Measurements from ENCODE around the gene DBF4B.
A peak's percentile ranks its signal among the peaks of the same experiment; 100 is the strongest.
"Not testable (repeated sequence)": the region's sequence is repeated elsewhere in the genome, so short reads cannot be mapped to it uniquely, and the experiment has no call there.

The DBF4B gene

GRCh38 chr17:44749076-44749979 lies 40.9 kb downstream of the DBF4B start:
- no peak overlapping the region for H3K4me3 Mint-ChIP-seq
- no peak overlapping the region for H3K27ac Mint-ChIP-seq
- no peak for DNase-seq
- no peaks in the 10 kb centered on the region for H3K9me3 Mint-ChIP-seq
- H3K4me1 Mint-ChIP-seq (ENCODE audit: low read depth): no peaks in the 10 kb centered on the region
- peaks cover 44% of the 10 kb centered on the region for H3K36me3 Mint-ChIP-seq (ENCODE audit: low read depth)
- no peaks in the 10 kb centered on the region for H3K27me3 Mint-ChIP-seq

GRCh38 chr17:44749980-44750318 lies 41.5 kb downstream of the DBF4B start:
- no peak for DNase-seq
- H3K27ac Mint-ChIP-seq: no peak overlapping the region
- no peaks in the 10 kb centered on the region for H3K4me1 Mint-ChIP-seq (ENCODE audit: low read depth)
- H3K4me3 Mint-ChIP-seq: no peak overlapping the region
- H3K27me3 Mint-ChIP-seq: no peaks in the 10 kb centered on the region
- peaks cover 42% of the 10 kb centered on the region for H3K36me3 Mint-ChIP-seq (ENCODE audit: low read depth)
- H3K9me3 Mint-ChIP-seq: no peaks in the 10 kb centered on the region

- H3K27ac Mint-ChIP-seq: no peak overlapping the region
- no peak overlapping the region for H3K4me3 Mint-ChIP-seq
- DNase-seq: no peak
- H3K4me1 Mint-ChIP-seq (ENCODE audit: low read depth): no peaks in the 10 kb centered on the region
- peaks cover 42% of the 10 kb centered on the region for H3K36me3 Mint-ChIP-seq (ENCODE audit: low read depth)
- H3K27me3 Mint-ChIP-seq: no peaks in the 10 kb centered on the region
- no peaks in the 10 kb centered on the region for H3K9me3 Mint-ChIP-seq
These were observed 42.9 kb downstream of the DBF4B start for GRCh38 chr17:44751331-44751730.

GRCh38 chr17:44751806-44752205 lies 43.3 kb downstream of the DBF4B start:
- no peak for DNase-seq
- peaks cover 39% of the 10 kb centered on the region for H3K36me3 Mint-ChIP-seq (ENCODE audit: low read depth)
- no peak overlapping the region for H3K4me3 Mint-ChIP-seq
- no peaks in the 10 kb centered on the region for H3K4me1 Mint-ChIP-seq (ENCODE audit: low read depth)
- H3K9me3 Mint-ChIP-seq: no peaks in the 10 kb centered on the region
- peaks cover 1% of the 10 kb centered on the region for H3K27me3 Mint-ChIP-seq
- no peak overlapping the region for H3K27ac Mint-ChIP-seq

- Mint-ChIP-seq H3K27ac (no peak overlapping the region), H3K36me3 (ENCODE audit: low read depth) (peaks cover 25% of the 10 kb centered on the region), H3K9me3 (no peaks in the 10 kb centered on the region), H3K4me3 (no peak overlapping the region), H3K4me1 (ENCODE audit: low read depth) (peaks cover under 1% of the 10 kb centered on the region), H3K27me3 (peaks cover 15% of the 10 kb centered on the region)
- DNase-seq: no peak
These were observed 44.7 kb downstream of the DBF4B start for GRCh38 chr17:44752953-44753861.

- H3K27ac Mint-ChIP-seq: no peak overlapping the region
- H3K4me3 Mint-ChIP-seq: no peak overlapping the region
- peaks cover 17% of the 10 kb centered on the region for H3K27me3 Mint-ChIP-seq
- H3K4me1 Mint-ChIP-seq (ENCODE audit: low read depth): peaks cover 1% of the 10 kb centered on the region
- DNase-seq: no peak
- H3K9me3 Mint-ChIP-seq: no peaks in the 10 kb centered on the region
- H3K36me3 Mint-ChIP-seq (ENCODE audit: low read depth): peaks cover 18% of the 10 kb centered on the region
These were observed 45.8 kb downstream of the DBF4B start for GRCh38 chr17:44754276-44754675.

GRCh38 chr17:44755180-44755579 lies 46.7 kb downstream of the DBF4B start:
- not testable (repeated sequence) for H3K4me3 Mint-ChIP-seq; H3K9me3 Mint-ChIP-seq; H3K4me1 Mint-ChIP-seq (ENCODE audit: low read depth); DNase-seq; H3K27ac Mint-ChIP-seq
- H3K36me3 Mint-ChIP-seq (ENCODE audit: low read depth): peaks cover 12% of the 10 kb centered on the region
- peaks cover 19% of the 10 kb centered on the region for H3K27me3 Mint-ChIP-seq

- no peaks in the 10 kb centered on the region for H3K9me3 Mint-ChIP-seq
- peaks cover 1% of the 10 kb centered on the region for H3K4me1 Mint-ChIP-seq (ENCODE audit: low read depth)
- H3K27me3 Mint-ChIP-seq: peaks cover 33% of the 10 kb centered on the region
- H3K27ac Mint-ChIP-seq: no peak overlapping the region
- H3K4me3 Mint-ChIP-seq: no peak overlapping the region
- H3K36me3 Mint-ChIP-seq (ENCODE audit: low read depth): no peaks in the 10 kb centered on the region
- no peak for DNase-seq
These were observed 48.8 kb downstream of the DBF4B start for GRCh38 chr17:44757045-44757917.

- Mint-ChIP-seq H3K27me3 (peaks cover 37% of the 10 kb centered on the region), H3K36me3 (ENCODE audit: low read depth) (no peaks in the 10 kb centered on the region), H3K27ac (no peak overlapping the region), H3K4me1 (ENCODE audit: low read depth) (peaks cover 1% of the 10 kb centered on the region), H3K4me3 (no peak overlapping the region), H3K9me3 (no peaks in the 10 kb centered on the region)
- DNase-seq: no peak
These were observed 49.5 kb downstream of the DBF4B start for GRCh38 chr17:44757918-44758413.

- H3K36me3 Mint-ChIP-seq (ENCODE audit: low read depth): no peaks in the 10 kb centered on the region
- no peak within 1 kb of the TSS for H3K4me3 Mint-ChIP-seq
- no peaks in the 10 kb centered on the region for H3K9me3 Mint-ChIP-seq
- peak; percentile 44 for DNase-seq
- peaks cover 39% of the 10 kb centered on the region for H3K27me3 Mint-ChIP-seq
- no peak within 1 kb of the TSS for H3K27ac Mint-ChIP-seq
- peaks cover 1% of the 10 kb centered on the region for H3K4me1 Mint-ChIP-seq (ENCODE audit: low read depth)
These were observed 50.1 kb downstream of the DBF4B start, which contains the start of gene ADAM11 for GRCh38 chr17:44758414-44759085. ADAM11 (plus strand) TSS chr17:44758988; CDS start chr17:44759200, 212 bp downstream.

GRCh38 chr17:44759086-44759915 lies 50.8 kb downstream of the DBF4B start:
- Mint-ChIP-seq H3K9me3 (no peaks in the 10 kb centered on the region), H3K36me3 (ENCODE audit: low read depth) (no peaks in the 10 kb centered on the region), H3K4me3 (no peak overlapping the region), H3K27me3 (peaks cover 43% of the 10 kb centered on the region), H3K4me1 (ENCODE audit: low read depth) (peaks cover 1% of the 10 kb centered on the region), H3K27ac (no peak overlapping the region)
- peak; percentile 40 for DNase-seq

- H3K27ac Mint-ChIP-seq: no peak overlapping the region
- no peak overlapping the region for H3K4me3 Mint-ChIP-seq
- H3K36me3 Mint-ChIP-seq (ENCODE audit: low read depth): no peaks in the 10 kb centered on the region
- no peaks in the 10 kb centered on the region for H3K9me3 Mint-ChIP-seq
- no peak for DNase-seq
- H3K27me3 Mint-ChIP-seq: peaks cover 49% of the 10 kb centered on the region
- H3K4me1 Mint-ChIP-seq (ENCODE audit: low read depth): peaks cover 1% of the 10 kb centered on the region
These were observed 51.4 kb downstream of the DBF4B start for GRCh38 chr17:44759916-44760243.
